Measurements from ENCODE around the gene TMA7B. TPM values are rescaled to one million over a fixed set of nuclear protein-coding genes. Genes with fewer than 3 reads are reported as not detected.

Gene TMA7B
- total and polyA plus RNA-seq, 10 of the 15 experiments (the other 5 are each of a cell fraction or from before 2014, with no cell fraction given), result 0.33 to 2.9 (median 1.8) TPM

GRCh38 chr22:40010746-40011145 lies 50.5 kb downstream of the TMA7B start:
- H3K27me3 ChIP-seq (replicated peaks in 1 of 2; ENCODE audit: control insufficient read depth in 2 of 2, insufficient read depth in 2 of 2, low read length in 1 of 2), result peaks cover 4 to 9% of the 10 kb centered on the region in 2 experiments
- no peak for TF ChIP-seq MYC (IDR thresholded peaks at IDR 0.05; ENCODE audit: insufficient read depth, insufficient read length, insufficient replicate concordance, low read length, severe bottlenecking)
- no peak for TF ChIP-seq HDAC6 (IDR thresholded peaks at IDR 0.05; ENCODE audit: unreplicated experiment)
- TF ChIP-seq RELB (IDR thresholded peaks at IDR 0.05; ENCODE audit: low read depth), result no peak
- intact Hi-C loops (cut with micrococcal nuclease; ENCODE audit: unreplicated experiment), result no loop called here
- DNase-seq (ENCODE audit: low read depth, low spot score), result no peak
- H3K79me2 ChIP-seq (ENCODE audit: control insufficient read depth, insufficient read depth, low read length), result no peaks in the 10 kb centered on the region
- RAD21 ChIA-PET (ENCODE audit: unreplicated experiment), result no interaction called here
- no peak overlapping the region for H3K27ac ChIP-seq (ENCODE audit: control insufficient read depth, insufficient read depth)
- no peak overlapping the region for H3K9ac ChIP-seq (ENCODE audit: control insufficient read depth, insufficient read depth, low read length)
- H2AFZ ChIP-seq (ENCODE audit: control insufficient read depth, low read depth, low read length), result no peak overlapping the region
- POLR2A ChIA-PET, result no interaction called here
- in situ Hi-C loops (cut with MboI), result no loop called here
- H3K4me1 ChIP-seq (ENCODE audit: control insufficient read depth, insufficient read depth, low read length), result no peaks in the 10 kb centered on the region
- H3K4me2 ChIP-seq (ENCODE audit: control insufficient read depth, insufficient read depth), result no peak overlapping the region
- no peak for FAIRE-seq
- ATAC-seq, result no peak
- 15% methylated on average over 6 of the region's 6 CpGs for WGBS (ENCODE audit: insufficient coverage, insufficient replicate concordance, low lambda C conversion rate, missing lambda C conversion rate)
- no peaks in the 10 kb centered on the region for H4K20me1 ChIP-seq (ENCODE audit: control insufficient read depth, insufficient read depth)
- H3K36me3 ChIP-seq (ENCODE audit: control insufficient read depth in 2 of 2, insufficient read depth in 2 of 2, low read length in 1 of 2), result no peaks in the 10 kb centered on the region
- BruUV-seq (replicated peaks), result no TSS peak
- SMC1A ChIA-PET (ENCODE audit: uncharacterized antibody, unreplicated experiment), result interaction anchor here (1.6 kb wide), 1 partner anchor 14 kb away, joined by 5 read pairs; no protein-coding TSS in a partner anchor
- CTCF ChIA-PET, result interaction anchor here (1.0 to 3.1 kb wide), 2 partner anchors 13 to 78 kb away, joined by 3 to 15 read pairs; no protein-coding TSS in a partner anchor
- no peak overlapping the region for H3K4me3 ChIP-seq
- no peaks in the 10 kb centered on the region for H3K9me3 ChIP-seq (replicated peaks; ENCODE audit: control insufficient read depth, insufficient read depth, low read length)

Other genes with a start within 250 kb of the TMA7B start
- 0.11 and 0.23 TPM in 2 replicates for gene ENTHD1, start 66.6 kb upstream of the TMA7B start, total RNA-seq (2014; rRNA removed)
- 0.22 and 0.28 TPM in 2 replicates for gene ENTHD1, start 66.6 kb upstream of the TMA7B start, total RNA-seq (2014; rRNA removed; fragmentation: Illumina TruSeq; extraction: Trizol)
- 0.15 and 0.21 TPM in 2 replicates for gene ENTHD1, start 66.6 kb upstream of the TMA7B start, total RNA-seq (2021)
- gene ENTHD1, start 66.6 kb upstream of the TMA7B start, polyA plus RNA-seq (2011; rRNA removed), result 0.52 and 0.73 TPM in 2 replicates
- gene ENTHD1, start 66.6 kb upstream of the TMA7B start, polyA plus RNA-seq (2014; fragmentation: Illumina TruSeq; extraction: Trizol), result 0.13 and 0.49 TPM in 2 replicates
- under 1 TPM; 0.13 to 0.24 TPM for gene ENTHD1, start 66.6 kb upstream of the TMA7B start, polyA plus RNA-seq (2014; fragmentation: Nextera tagmentation; extraction: Ambion mirVana)
- 0.09 TPM in 2 replicates for gene ENTHD1, start 66.6 kb upstream of the TMA7B start, polyA plus RNA-seq (2014; rRNA removed)
- under 1 TPM in 1 of 2 experiments, not detected in 1; 0.21 TPM for gene ENTHD1, start 66.6 kb upstream of the TMA7B start, polyA plus RNA-seq (2016; fragmentation: Nextera tagmentation; extraction: Ambion mirVana)
- 61.0 and 68.1 TPM in 2 replicates for gene GRAP2, start 59.3 kb upstream of the TMA7B start, total RNA-seq (2014; rRNA removed)
- 30.2 and 31.6 TPM in 2 replicates for gene GRAP2, start 59.3 kb upstream of the TMA7B start, total RNA-seq (2014; rRNA removed; fragmentation: Illumina TruSeq; extraction: Trizol)
- 68.8 and 77.8 TPM in 2 replicates for gene GRAP2, start 59.3 kb upstream of the TMA7B start, total RNA-seq (2021)
- gene GRAP2, start 59.3 kb upstream of the TMA7B start, polyA plus RNA-seq (2011; rRNA removed), result 59.1 and 79.1 TPM in 2 replicates
- gene GRAP2, start 59.3 kb upstream of the TMA7B start, polyA plus RNA-seq (2014; fragmentation: Illumina TruSeq; extraction: Trizol), result 30.1 and 37.5 TPM in 2 replicates
- gene GRAP2, start 59.3 kb upstream of the TMA7B start, polyA plus RNA-seq (2014; fragmentation: Nextera tagmentation; extraction: Ambion mirVana), result 1 to 10 TPM; 3.3 to 5.4 TPM
- gene GRAP2, start 59.3 kb upstream of the TMA7B start, polyA plus RNA-seq (2014; rRNA removed), result 63.7 and 65.8 TPM in 2 replicates
- 10 to 100 TPM; 59.0 to 60.2 TPM for gene GRAP2, start 59.3 kb upstream of the TMA7B start, polyA plus RNA-seq (2016; fragmentation: Nextera tagmentation; extraction: Ambion mirVana)
- gene FAM83F, start 34.6 kb downstream of the TMA7B start, total RNA-seq (2014; rRNA removed), result not detected in 2 replicates
- gene FAM83F, start 34.6 kb downstream of the TMA7B start, total RNA-seq (2014; rRNA removed; fragmentation: Illumina TruSeq; extraction: Trizol), result not detected in 2 replicates
- gene FAM83F, start 34.6 kb downstream of the TMA7B start, total RNA-seq (2021), result 0.03 and 0.05 TPM in 2 replicates
- 0.01 TPM in 1 of 2 replicates, not detected in the other for gene FAM83F, start 34.6 kb downstream of the TMA7B start, polyA plus RNA-seq (2011; rRNA removed)
- 0.01 TPM in 1 of 2 replicates, not detected in the other for gene FAM83F, start 34.6 kb downstream of the TMA7B start, polyA plus RNA-seq (2014; fragmentation: Illumina TruSeq; extraction: Trizol)
- not detected for gene FAM83F, start 34.6 kb downstream of the TMA7B start, polyA plus RNA-seq (2014; fragmentation: Nextera tagmentation; extraction: Ambion mirVana)
- gene FAM83F, start 34.6 kb downstream of the TMA7B start, polyA plus RNA-seq (2014; rRNA removed), result 0.01 TPM in 1 of 2 replicates, not detected in the other
- not detected for gene FAM83F, start 34.6 kb downstream of the TMA7B start, polyA plus RNA-seq (2016; fragmentation: Nextera tagmentation; extraction: Ambion mirVana)
- gene TNRC6B, start 217.5 kb downstream of the TMA7B start, total RNA-seq (2014; rRNA removed), result 15.5 and 15.9 TPM in 2 replicates
- 16.9 and 19.3 TPM in 2 replicates for gene TNRC6B, start 217.5 kb downstream of the TMA7B start, total RNA-seq (2014; rRNA removed; fragmentation: Illumina TruSeq; extraction: Trizol)
- gene TNRC6B, start 217.5 kb downstream of the TMA7B start, total RNA-seq (2021), result 29.6 and 31.5 TPM in 2 replicates
- gene TNRC6B, start 217.5 kb downstream of the TMA7B start, polyA plus RNA-seq (2011; rRNA removed), result 10.0 and 12.3 TPM in 2 replicates
- gene TNRC6B, start 217.5 kb downstream of the TMA7B start, polyA plus RNA-seq (2014; fragmentation: Illumina TruSeq; extraction: Trizol), result 7.6 and 10.6 TPM in 2 replicates
- gene TNRC6B, start 217.5 kb downstream of the TMA7B start, polyA plus RNA-seq (2014; fragmentation: Nextera tagmentation; extraction: Ambion mirVana), result 10 to 100 TPM in 1 of 2 experiments, 1 to 10 TPM in 1; 3.6 to 25.3 TPM
- gene TNRC6B, start 217.5 kb downstream of the TMA7B start, polyA plus RNA-seq (2014; rRNA removed), result 7.9 and 8.4 TPM in 2 replicates
- 10 to 100 TPM; 24.4 to 32.8 TPM for gene TNRC6B, start 217.5 kb downstream of the TMA7B start, polyA plus RNA-seq (2016; fragmentation: Nextera tagmentation; extraction: Ambion mirVana)

Measured in GM12878 (cell line).